NCI-H1105 (cell line): Measurements from ENCODE around the gene ZYX.
A peak's percentile ranks its signal among the peaks of the same experiment; 100 is the strongest.

Experiments used
- DNase-seq: peaks from one replicate; lab custom pipeline; 2025; lab: John Stamatoyannopoulos, UW

The ZYX gene, protein sequence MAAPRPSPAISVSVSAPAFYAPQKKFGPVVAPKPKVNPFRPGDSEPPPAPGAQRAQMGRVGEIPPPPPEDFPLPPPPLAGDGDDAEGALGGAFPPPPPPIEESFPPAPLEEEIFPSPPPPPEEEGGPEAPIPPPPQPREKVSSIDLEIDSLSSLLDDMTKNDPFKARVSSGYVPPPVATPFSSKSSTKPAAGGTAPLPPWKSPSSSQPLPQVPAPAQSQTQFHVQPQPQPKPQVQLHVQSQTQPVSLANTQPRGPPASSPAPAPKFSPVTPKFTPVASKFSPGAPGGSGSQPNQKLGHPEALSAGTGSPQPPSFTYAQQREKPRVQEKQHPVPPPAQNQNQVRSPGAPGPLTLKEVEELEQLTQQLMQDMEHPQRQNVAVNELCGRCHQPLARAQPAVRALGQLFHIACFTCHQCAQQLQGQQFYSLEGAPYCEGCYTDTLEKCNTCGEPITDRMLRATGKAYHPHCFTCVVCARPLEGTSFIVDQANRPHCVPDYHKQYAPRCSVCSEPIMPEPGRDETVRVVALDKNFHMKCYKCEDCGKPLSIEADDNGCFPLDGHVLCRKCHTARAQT

DNA sequence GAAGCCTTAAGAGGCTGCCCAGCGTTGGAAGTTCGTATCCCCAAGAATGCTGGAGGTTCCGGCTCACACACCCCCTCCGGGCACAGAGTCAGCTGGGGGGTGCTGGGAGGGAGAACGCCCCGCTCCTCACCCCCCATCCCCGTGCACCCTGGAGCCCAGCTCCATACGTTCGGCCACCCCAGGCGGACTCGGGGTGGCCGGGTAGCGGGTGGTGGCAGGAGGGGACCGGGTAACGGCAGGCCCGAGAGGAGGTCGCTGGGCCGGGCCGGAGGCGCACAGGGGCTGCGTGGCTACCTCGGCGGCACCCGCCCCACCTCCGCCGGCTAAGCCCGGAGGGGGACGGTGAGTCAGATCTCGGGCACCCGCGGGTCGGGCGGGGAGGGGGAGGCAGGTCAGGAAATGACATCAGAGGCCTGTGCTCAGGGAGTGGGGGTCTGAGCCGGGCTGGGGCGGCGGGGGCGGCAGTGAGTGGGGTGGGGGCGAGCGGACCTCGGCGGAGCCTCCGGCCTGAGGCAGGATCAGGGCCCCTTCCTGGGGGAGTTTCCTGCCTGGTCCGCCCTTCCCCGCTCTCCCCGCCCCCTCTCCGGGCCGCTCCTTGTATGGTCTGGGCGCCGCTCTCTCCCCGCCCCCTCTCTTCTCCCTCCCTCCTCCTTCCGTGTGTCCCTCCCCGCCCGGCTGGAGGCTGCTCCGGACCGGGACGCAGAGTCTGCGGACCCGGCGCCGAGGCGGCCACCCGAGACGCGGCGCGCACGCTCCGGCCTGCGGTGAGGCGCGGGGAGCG, at the start of gene ZYX:
TSS of gene ZYX (plus strand) at position 700 of the 781 bp plus-strand sequence. CDS start 227 bp downstream, outside the sequence.
- DNase-seq: peak; percentile 57

DNA sequence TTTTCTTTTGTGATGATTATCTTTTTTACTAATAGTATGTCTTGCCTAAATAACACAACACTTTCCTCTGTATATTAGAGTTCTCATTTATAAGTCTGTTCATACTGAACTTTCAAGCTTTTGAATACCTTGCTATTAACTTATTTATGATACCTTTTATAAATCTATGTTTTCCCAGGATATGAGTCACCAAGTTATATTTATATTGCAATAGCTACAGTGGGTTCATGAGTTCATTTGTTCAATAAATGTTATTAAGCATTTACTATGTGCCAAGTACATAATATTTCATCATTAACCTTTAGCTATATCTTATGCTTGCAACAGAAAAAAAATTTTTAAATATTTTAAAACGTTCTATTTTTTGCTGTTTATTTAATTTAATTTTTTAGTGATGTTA, 46.9 kb upstream of the ZYX start:
- DNase-seq: no peak

GRCh38 chr7:143337216-143337615, 43.9 kb upstream of the ZYX start:
- no peak for DNase-seq

DNA sequence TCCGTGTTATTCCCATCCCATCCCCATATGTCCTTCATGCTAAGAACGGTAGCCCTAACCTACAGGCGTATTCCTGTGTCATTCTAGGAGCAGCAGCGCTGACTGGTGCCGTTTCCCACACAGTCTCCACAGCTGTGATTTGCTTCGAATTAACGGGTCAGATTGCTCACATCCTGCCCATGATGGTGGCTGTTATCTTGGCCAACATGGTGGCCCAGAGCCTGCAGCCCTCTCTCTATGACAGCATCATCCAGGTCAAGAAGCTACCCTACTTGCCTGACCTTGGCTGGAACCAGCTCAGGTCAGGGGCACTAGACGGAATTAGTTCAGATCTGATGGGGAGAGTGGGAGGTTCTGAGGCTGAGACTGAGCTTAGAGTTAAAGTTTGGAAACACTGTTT, 39.3 kb upstream of the ZYX start:
- no peak for DNase-seq

DNA sequence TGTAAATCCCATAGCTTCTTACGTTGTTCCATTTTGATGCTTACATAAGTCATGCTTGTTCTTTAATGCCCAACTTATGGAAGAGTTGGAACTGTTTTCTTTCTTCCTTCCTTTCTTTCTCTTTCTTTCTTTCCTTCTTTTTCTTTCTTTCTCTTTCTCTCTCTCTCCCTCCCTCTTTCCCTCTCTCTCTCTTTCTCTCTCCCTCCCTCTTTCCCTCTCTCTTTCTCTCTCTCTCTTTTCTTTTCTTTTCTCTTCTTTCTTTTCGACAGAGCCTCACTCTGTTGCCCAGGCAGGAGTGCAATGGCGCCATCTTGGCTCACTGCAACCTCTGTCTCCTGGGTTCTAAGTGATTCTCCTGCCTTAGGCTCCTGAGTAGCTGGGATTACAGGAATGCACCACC, 37.5 kb upstream of the ZYX start:
- DNase-seq: no peak

GRCh38 chr7:143345428-143345900, 35.7 kb upstream of the ZYX start:
- peak; percentile 66 for DNase-seq

DNA sequence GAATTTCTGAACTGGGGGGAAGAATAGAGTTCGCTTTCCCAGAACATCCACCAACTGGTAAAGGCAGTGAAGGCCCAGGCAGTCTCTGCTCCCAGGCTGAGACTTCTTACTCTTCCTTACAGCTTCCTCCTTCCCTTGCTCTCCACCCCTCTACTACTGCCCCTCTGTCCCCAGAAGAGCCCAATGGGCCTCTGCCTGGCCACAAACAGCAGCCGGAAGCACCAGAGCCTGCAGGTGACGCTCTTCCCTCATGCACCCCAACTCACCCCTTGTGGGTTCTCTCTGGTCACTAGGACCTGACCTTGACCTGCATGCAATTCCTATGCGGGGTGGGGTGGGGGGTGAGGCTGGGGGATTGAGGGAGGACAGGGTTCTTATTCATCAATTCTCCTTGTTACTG, 35.1 kb upstream of the ZYX start:
- no peak for DNase-seq

DNA sequence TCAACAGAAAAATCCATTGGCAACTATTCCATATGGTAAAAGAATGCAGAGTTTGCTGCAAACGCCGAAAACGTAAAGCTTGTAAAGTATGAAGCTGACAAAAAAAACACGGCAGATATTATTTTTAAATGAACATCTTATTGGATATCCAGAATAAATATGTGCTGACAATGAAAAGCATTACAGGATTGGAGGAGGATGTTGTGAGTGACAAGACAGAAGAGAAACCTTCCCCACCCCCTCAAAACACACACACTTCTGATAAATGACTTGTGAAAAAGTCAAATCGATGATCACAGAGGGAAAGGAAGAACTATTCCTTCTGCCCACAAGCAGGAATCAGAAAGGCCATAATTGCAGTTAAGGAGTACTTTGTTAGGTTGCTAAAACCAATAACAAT, 33.2 kb upstream of the ZYX start:
- no peak for DNase-seq

- no peak for DNase-seq
These were observed 30.1 kb upstream of the ZYX start for GRCh38 chr7:143351060-143351459.

DNA sequence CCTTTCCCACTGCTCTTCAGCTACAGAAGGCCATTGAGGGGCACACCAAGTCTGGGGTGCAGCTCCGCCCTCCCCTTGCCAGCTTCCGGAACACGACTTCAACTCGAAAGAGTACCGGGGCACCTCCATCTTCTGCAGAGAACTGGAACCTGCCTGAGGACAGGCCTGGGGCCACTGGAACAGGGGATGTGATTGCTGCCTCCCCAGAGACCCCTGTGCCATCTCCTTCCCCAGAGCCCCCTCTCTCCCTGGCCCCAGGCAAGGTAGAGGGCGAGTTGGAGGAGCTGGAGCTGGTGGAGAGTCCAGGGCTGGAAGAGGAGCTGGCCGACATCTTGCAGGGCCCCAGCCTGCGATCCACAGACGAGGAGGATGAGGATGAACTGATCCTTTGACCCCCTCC, 29.6 kb upstream of the ZYX start:
- no peak for DNase-seq

DNA sequence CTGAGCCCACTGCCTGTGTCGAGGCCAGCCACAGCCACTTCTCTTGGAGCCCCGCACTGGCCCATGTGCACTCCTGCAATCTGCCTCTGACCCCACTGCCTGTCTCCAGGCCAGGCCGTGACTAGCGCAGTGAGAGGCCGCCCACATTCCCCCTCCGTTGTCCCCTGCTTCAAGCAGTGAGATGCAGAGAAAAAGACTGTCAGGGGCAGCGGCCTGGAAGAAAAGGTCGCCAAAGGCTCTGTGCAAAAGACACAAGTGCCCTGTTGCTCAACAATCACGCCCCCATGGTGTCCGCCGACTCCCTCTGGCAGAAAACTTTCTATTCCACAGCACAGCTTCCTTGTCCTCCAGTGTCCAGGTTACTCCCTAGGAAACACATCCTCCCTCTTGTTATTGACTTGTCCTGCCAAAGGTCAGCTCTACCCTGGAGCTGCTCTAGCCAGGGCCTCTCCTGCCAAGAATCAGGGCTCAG, 28.6 kb upstream of the ZYX start:
- no peak for DNase-seq

DNA sequence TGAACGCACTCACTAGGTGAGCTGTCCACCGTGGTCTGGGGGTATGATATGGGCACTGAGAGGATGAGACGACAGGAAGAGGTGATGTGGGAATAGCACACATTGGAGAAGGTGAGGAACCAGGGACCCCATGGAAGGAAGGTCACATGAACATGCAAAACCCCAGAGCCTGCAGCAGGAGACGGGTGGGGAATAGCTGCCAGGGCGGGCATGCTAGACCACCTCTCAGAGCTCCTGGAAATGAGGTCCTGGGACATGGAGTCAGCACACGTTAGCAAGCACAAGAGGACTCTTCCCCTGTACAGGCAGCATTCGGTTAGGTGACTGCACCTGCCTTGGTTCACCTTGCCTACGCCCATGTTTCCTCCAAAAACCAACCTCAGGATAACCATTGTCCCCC, 26.8 kb upstream of the ZYX start:
- no peak for DNase-seq

- no peak for DNase-seq
These were observed 26.2 kb upstream of the ZYX start for GRCh38 chr7:143354965-143355364.

DNA sequence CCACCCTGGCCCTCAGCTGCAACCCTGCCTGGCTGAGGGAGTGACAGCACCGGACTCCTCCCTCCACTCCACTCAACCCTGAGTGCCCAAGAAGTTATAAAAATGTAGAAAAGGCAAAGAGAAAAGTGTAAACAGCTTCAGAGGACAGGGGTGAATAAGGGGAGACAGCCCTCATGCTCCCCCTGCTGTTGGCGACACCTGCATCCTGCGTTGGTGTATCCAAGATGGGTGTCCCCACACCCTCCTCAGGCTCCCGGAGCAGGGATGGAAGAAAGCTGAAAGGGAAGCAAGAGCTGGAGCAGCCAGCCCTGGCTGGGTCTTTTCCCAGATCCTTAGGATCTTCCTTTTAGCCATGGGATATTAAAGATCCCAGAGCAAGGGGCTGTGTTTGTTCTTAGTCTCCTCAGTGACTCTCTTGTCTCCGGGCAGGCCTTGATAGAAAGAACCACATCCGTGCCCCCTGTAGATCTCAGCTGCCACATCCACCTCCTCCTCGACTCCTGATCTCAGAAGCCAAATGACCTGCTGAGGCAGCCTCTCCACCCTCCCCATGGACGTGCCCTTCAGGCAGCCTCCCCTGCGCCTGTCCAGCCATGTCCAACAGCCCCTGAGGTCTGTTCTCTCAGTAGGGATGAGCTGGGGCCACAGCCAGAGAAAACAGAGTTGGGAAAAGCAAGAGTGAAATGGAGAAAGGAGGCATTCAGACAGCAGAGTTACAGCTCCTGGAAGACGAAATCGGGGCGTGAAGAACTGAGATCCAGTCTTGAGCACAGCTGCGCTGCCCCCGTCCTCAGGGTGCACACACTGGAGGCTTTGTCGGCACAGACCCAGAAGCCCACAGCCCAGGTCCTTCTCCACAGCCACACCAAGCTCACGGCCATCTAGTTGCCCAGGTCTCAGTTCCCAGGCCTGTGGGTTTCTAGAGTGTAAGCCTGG, 25.4 kb upstream of the ZYX start:
- DNase-seq: no peak

- no peak for DNase-seq
These were observed 24.6 kb upstream of the ZYX start for GRCh38 chr7:143356414-143357050.

DNA sequence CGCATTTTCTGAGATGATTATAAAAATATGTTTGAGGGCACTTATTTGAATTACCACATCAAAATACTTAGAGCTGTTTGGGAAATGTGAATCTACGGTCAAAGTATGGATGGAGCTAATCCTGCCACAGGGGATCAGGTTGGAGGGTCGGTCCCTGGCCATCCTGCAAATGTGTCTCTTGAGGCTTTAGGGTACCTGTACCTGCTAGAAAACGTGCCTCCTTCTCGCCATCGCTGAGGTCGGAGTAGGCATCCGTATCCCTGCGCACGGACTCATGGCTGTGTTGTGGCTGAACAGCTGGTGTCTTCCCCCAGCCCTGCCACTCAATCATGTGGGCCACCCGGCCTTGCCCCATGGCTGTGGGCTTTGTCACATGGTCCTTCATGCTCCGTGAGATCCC, 22.5 kb upstream of the ZYX start:
- DNase-seq: no peak

DNA sequence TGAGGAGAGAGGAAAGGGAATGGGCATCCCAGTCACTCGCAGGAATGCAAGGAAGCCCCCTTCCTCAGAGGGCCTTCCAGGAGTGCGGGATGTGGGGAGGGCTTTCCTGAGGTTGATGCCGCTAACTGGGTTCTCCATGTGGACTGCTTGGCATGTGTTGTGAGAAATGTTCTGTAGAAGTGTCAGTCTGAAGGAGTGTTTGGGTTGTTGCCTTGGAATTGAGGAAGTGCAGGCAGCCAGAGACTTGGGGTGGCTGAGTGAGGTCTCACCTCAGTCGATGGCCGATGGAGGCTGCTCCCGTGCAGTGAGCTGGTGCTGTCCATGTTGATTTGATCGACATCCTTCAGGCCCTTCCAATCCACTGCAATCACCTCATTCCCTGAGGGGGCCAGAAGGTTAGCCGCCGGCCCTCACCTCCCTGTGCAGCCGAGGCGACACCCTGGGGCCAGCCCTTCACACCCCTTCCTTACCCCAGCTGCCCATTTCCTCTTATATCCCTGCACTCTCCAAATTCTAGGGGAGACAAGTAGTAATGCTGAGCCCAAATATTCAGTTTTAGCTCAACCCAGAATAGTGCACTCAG, 21.3 kb upstream of the ZYX start:
- no peak for DNase-seq

DNA sequence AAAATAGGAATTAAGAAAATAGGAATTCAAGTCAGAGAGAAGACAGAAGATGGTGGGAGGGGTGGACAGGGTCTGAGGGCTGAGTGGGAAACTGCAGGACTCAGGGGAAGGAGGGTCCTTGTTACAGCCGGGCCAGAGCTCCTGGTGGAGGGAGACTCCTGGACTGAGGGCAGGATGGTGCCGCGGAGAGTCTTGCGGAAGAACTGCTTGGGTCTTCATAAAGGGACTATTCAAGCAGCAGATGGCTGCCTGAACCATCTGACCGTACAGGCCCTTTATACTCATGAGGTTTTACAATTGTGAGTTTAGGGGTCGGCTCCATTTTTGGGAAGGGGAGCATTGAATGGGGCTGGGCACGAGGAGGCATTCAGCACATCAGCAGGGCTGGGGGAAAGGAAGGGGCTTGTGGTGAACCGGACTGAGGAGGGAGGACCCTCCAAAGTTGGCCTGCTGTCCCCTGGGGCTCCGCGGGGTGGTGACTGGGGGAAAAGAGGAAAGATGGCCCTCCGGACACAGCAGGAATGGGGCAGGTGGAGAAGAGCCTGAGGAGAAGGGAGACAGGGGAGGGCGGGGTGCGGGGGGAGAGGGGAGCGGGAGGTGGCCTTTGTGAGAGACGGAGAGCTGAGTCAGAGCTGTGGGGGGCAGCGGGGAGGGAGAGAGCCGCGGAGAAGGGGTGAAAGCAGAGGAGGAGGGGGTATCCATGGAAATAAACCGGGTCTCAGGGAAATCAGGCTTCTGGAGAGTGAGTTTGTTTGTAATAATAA, 20.2 kb upstream of the ZYX start:
- DNase-seq: peak; percentile 19

- peak; percentile 47 for DNase-seq
These were observed 19.5 kb upstream of the ZYX start for GRCh38 chr7:143361552-143362130.
